Activated T-helper 17 cell treated with anti-CD3 and anti-CD28 coated beads, Interleukin-2, amount 50 U/mL, for 72 hours (primary cell): ENCODE measurements around the gene MT1G. TPM values are rescaled to one million over a fixed set of nuclear protein-coding genes. Genes with fewer than 3 reads are reported as not detected.
"Not testable (repeated sequence)": the region's sequence is repeated elsewhere in the genome, so short reads cannot be mapped to it uniquely, and the experiment has no call there.

ENCODE experiments used
- ATAC-seq: fragments of 150-1000 bp; cut with Tn5 transposase; replicated peaks from 2 replicates; pipeline ENCODE4 v1.10.0; 2021; ENCODE audit warnings: mild to moderate bottlenecking, moderate library complexity
- H3K27ac Mint-ChIP-seq: one replicate; pipeline ENCODE4 v1.8.0; 2022; ENCODE audit warnings: mixed read lengths
- H3K27me3 Mint-ChIP-seq: one replicate; pipeline ENCODE4 v1.8.0; 2022; ENCODE audit warnings: mixed read lengths
- H3K36me3 Mint-ChIP-seq: one replicate; pipeline ENCODE4 v1.8.0; 2022; ENCODE audit warnings: low read depth, mild to moderate bottlenecking, mixed read lengths
- H3K4me1 Mint-ChIP-seq: one replicate; pipeline ENCODE4 v1.8.0; 2022; ENCODE audit warnings: mixed read lengths
- H3K4me3 Mint-ChIP-seq: one replicate; pipeline ENCODE4 v1.8.0; 2022; ENCODE audit warnings: mild to moderate bottlenecking, mixed read lengths
- H3K9me3 Mint-ChIP-seq: one replicate; pipeline ENCODE4 v1.8.0; 2022; ENCODE audit warnings: mixed read lengths
- total RNA-seq, 2 donors: library from RNA; stranded (reverse); gene quantifications; one replicate each; pipeline ENCODE4 v1.2.3, GENCODE V29; 2022

Gene MT1G
- total RNA-seq, 2 donors from 2014 or later, result not detected

DNA sequence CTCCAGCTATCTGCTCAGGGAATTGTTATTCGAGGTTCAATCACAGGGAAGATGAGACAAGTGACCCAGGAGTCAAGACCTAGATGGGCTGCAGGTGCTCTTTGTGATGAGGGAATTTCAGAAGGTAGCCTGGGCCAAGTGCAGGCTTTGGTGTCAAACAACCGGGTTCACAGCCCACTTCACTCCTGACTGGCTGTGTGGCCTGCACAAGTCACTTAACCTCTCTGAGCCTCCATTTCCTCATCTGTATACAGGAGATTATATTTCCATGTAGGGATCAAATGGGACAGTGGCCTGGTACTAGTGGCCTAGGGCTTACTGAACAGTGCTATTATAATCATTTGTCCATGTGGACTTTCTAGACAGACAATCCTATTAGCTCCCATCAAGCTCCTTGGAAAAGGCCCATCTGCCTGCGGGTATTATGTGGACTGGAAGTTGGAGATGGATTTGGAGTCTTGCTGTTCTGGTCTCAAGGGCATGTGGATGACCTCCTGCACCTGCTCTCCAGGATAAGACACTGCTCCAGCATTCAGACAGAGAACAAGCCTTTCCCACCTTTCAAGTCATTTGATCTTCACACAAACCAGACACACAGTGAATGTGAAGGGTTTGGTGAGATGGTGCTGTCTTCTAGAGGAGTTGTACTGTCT, 11.3 kb upstream of the MT1G start:
- H3K27me3 Mint-ChIP-seq, result peaks cover 6% of the 10 kb centered on the region
- H3K9me3 Mint-ChIP-seq, result no peaks in the 10 kb centered on the region
- no peak for ATAC-seq
- no peaks in the 10 kb centered on the region for H3K36me3 Mint-ChIP-seq
- H3K4me1 Mint-ChIP-seq, result peaks cover 14% of the 10 kb centered on the region
- H3K4me3 Mint-ChIP-seq, result no peak overlapping the region
- H3K27ac Mint-ChIP-seq, result no peak overlapping the region

- H3K27me3 Mint-ChIP-seq, result peaks cover 6% of the 10 kb centered on the region
- no peaks in the 10 kb centered on the region for H3K9me3 Mint-ChIP-seq
- no peak for ATAC-seq
- no peak overlapping the region for H3K27ac Mint-ChIP-seq
- peaks cover 11% of the 10 kb centered on the region for H3K4me1 Mint-ChIP-seq
- H3K36me3 Mint-ChIP-seq, result no peaks in the 10 kb centered on the region
- no peak overlapping the region for H3K4me3 Mint-ChIP-seq
Observed at GRCh38 chr16:56677474-56677873, 9.6 kb upstream of the MT1G start.

DNA sequence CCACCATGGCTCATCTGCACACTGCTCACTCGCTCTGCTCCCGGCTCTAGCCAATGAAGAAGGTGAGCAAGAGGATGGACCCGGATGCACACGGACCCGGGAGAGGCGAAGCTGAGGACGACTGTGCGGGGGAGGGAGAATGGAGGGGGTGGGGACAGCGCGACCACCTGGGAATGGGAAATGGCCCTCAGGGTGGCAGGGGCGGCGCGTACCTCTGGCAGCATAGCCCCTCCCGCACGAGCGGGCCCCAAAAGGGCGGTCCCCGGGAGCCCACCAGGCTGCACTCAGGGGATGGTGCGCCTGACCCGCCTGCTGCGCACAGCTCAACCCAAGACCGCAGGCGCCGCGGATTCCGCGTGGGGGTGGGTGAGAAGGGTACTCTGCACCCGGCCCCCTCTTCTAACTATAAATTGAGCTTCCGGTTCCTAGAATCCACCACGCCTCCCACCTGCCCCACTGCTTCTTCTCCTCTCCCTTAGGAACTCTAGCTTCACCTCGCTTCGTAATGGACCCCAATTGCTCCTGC, 7.9 kb upstream of the MT1G start:
- no peak for ATAC-seq
- peak overlapping the region; percentile 58 for H3K4me3 Mint-ChIP-seq
- peaks cover 11% of the 10 kb centered on the region for H3K4me1 Mint-ChIP-seq
- H3K27ac Mint-ChIP-seq, result peak overlapping the region; percentile 39
- H3K27me3 Mint-ChIP-seq, result peaks cover 11% of the 10 kb centered on the region
- no peaks in the 10 kb centered on the region for H3K36me3 Mint-ChIP-seq
- no peaks in the 10 kb centered on the region for H3K9me3 Mint-ChIP-seq

- H3K4me3 Mint-ChIP-seq, H3K27ac Mint-ChIP-seq, H3K4me1 Mint-ChIP-seq, H3K36me3 Mint-ChIP-seq, ATAC-seq, H3K9me3 Mint-ChIP-seq: not testable (repeated sequence)
- peaks cover 19% of the 10 kb centered on the region for H3K27me3 Mint-ChIP-seq
Observed at GRCh38 chr16:56674570-56674969, 6.7 kb upstream of the MT1G start.

DNA sequence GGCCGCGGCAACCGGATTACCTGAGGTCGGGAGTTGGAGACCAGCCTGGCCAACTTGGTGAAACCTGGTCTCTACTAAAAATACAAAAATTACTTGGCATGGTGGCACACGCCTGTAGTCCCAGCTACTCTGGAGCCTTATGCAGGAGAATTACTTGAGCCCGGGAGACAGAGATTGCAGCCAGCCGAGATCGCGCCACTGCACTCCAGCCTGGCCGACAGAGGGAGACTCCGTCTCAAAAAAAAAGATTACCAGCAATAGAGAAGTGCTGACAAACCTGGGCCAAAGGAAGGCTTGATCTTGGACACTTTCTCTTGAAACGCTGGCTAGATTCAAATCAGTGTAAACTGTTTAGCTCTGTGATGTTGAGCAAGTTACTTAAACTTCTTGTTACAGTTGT, 6.1 kb upstream of the MT1G start:
- Mint-ChIP-seq H3K4me1 (peaks cover 8% of the 10 kb centered on the region), H3K4me3 (no peak overlapping the region), H3K27ac (no peak overlapping the region), H3K36me3 (peaks cover 1% of the 10 kb centered on the region), H3K9me3 (no peaks in the 10 kb centered on the region), H3K27me3 (peaks cover 24% of the 10 kb centered on the region)
- ATAC-seq, result no peak

DNA sequence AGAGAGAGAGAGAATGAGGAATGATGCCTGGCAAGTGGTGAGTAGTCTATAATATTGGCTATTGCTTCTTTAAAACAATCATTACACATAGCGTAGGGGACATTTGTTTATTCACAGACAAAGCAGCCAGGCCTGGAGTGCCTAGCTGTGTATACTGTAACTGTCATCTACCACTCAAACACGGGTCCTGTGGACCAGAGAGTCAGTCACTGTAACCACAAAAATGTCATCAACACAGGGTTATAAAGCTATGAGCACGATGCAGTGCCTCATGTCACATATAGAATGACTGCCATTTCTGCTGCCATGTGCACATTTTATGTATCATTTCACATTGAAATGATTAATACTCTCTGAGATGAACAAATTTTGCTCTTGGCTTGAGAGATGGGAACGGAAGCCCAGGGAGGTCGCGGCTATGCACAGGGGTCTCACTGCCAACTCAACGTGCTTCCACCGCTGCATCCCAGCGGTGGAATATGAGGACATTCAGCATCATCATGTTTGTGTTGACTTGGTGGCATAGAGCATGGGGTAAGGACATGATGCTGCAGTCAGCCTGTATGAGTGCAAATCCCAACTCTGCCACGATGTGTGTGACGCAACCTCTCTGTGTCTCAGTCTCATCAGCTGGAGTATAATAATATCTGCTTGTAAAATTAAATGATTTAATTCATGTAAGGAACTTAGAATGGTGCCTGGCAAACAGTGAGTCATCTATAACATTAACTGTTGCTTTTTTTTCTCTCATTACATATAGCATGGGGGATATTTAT, 5.1 kb upstream of the MT1G start:
- Mint-ChIP-seq H3K27ac (no peak overlapping the region), H3K36me3 (peaks cover 7% of the 10 kb centered on the region), H3K27me3 (peaks cover 32% of the 10 kb centered on the region), H3K4me3 (no peak overlapping the region), H3K9me3 (no peaks in the 10 kb centered on the region), H3K4me1 (peaks cover 15% of the 10 kb centered on the region)
- ATAC-seq, result peak; percentile 61

DNA sequence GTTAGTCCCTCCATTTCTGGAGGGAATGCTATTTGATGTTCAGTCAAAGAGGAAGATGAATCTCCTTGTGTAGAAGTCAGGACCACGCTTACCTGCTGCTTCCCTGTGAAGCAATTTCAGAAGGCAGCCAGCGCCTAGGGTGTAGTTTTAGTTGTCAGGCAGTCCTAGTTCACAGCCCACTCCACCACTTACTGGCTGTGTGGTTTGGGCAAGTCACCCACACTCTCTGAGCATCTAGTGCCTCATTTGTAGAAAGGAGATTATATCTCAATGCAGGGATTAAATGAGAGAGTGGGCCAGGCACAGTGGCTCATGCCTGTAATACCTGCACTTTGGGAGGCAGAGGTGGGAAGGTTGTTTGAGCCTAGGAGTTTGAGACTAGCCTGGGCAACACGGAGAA, 4.3 kb upstream of the MT1G start:
- ATAC-seq, result peak; percentile 38
- peaks cover 15% of the 10 kb centered on the region for H3K4me1 Mint-ChIP-seq
- not testable (repeated sequence) for H3K27ac Mint-ChIP-seq, H3K4me3 Mint-ChIP-seq, H3K9me3 Mint-ChIP-seq, H3K36me3 Mint-ChIP-seq
- H3K27me3 Mint-ChIP-seq, result peaks cover 39% of the 10 kb centered on the region

DNA sequence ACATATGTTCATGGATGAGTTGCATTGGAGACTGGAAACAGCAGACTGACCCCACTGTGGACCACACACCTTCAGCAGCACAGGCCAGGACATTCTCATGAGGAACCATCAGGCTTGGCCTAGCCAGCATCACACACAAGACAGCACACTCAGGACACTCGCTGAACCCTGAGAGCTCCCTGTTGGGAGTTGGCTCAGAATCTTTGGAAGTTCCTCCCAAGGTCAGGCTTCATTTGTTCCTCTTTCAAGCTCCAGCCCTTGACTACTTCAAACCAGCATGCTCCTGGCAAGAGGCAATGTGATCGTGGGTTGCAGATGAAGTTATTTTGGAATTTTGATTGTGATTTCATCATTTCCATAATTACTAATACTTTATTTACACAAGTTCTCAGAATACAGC, 3.8 kb upstream of the MT1G start:
- H3K9me3 Mint-ChIP-seq, ATAC-seq, H3K27ac Mint-ChIP-seq, H3K4me3 Mint-ChIP-seq, H3K36me3 Mint-ChIP-seq: not testable (repeated sequence)
- Mint-ChIP-seq H3K4me1 (peaks cover 15% of the 10 kb centered on the region), H3K27me3 (peaks cover 39% of the 10 kb centered on the region)

DNA sequence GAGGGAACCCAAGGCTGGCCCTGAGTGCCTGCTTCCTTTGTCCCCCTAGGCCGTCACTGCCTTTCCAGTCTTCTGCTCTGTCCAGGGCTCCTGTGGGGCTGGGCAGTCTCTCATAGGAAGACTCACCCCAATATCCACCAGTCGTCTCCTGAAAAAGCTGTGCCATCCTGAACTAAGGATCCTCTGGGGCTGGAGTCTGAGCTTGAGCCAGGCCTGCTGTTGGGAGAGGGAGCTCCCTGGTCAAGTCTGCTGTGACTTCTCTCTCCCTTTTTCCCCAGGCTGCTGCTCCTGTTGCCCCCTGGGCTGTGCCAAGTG, 2.7 kb upstream of the MT1G start:
- Mint-ChIP-seq H3K36me3 (peaks cover 17% of the 10 kb centered on the region), H3K4me3 (no peak overlapping the region)
- ATAC-seq, result no peak

DNA sequence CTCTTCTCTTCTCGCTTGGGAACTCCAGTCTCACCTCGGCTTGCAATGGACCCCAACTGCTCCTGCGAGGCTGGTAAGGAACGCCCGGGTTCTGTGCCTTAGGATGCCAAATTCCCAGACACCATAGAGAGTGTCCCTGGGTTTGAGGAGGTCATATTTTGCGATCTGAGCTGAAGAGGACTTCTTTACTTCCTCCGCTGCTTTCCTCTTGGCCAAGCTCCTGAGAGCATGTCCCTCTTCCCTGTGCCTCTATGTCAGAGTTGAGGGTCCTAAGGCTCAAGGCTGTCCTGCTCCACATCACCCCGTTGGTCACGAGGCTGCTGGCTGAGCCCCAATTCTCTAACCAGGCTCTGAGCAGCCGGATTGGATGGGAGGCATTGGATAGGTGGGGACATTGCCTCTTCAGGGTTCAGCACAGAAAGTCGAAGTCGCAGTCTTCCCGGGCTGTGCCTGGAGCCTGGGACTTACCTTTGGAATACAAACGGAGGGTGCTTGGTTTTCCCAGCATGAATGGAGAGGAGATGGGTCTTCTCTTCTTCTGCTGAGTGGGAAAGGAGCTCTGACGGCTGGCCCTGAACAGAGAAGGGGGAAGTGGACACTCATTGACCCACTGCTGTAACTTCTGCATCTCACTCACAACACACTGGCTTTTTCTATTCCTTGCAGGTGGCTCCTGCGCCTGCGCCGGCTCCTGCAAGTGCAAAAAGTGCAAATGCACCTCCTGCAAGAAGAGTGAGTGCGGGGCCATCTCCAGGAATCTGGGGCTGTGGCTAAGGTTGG, 2.2 kb upstream of the MT1G start:
- Mint-ChIP-seq H3K9me3 (no peaks in the 10 kb centered on the region), H3K36me3 (peaks cover 21% of the 10 kb centered on the region), H3K27me3 (peaks cover 37% of the 10 kb centered on the region), H3K4me1 (peaks cover 10% of the 10 kb centered on the region), H3K27ac (no peak overlapping the region), H3K4me3 (no peak overlapping the region)
- ATAC-seq, result no peak

More for the DNA sequence above, 2.7 kb upstream of the MT1G start:
- Mint-ChIP-seq H3K4me1 (peaks cover 15% of the 10 kb centered on the region), H3K27me3 (peaks cover 42% of the 10 kb centered on the region), H3K9me3 (no peaks in the 10 kb centered on the region), H3K27ac (no peak overlapping the region)

DNA sequence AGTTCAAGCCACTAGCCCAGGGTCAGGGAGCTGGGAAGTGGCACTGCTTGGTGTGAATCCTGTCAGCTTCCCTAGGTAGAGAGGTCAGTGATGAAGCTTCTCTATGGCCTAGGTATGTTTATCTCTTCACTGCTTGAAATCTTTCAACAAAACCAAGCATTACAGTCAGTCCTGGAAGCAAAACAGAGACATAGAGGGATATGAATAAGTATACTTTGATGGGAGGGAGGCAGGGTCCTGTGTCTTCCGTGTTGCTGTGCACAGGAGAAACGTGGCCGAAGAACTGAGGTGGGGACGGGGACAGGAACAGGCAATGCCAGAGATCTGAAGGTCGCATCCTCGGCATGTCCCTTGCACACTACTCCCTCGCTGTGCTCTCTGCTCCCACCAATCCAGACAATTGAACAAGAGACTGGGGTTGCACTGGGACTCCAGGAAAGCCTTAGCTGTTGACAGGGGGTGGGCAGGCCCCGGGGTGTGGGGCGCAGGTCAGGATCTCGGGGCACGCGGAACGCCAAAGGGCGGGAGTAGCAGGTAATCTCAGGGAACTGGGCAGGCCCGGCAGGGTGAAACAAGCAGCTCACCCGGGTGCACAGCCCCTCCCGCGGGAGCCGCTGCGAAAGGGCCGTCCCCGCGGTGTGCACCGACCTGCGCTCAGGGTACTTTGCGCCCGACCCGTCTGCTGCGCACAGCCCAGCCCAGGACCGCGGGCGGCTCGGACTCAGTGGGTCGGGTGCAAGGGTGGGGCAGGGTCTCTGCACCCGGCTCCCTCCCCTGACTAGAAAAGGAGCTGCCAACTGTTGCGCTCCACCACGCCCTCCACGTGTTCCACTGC, 1.4 kb upstream of the MT1G start, which contains the start of gene MT1H:
MT1H (plus strand) TSS at position 810 of the 835 bp plus-strand sequence. CDS start 71 bp downstream, outside the sequence.
- Mint-ChIP-seq H3K27me3 (peaks cover 37% of the 10 kb centered on the region), H3K27ac (no peak within 1 kb of the TSS)

DNA sequence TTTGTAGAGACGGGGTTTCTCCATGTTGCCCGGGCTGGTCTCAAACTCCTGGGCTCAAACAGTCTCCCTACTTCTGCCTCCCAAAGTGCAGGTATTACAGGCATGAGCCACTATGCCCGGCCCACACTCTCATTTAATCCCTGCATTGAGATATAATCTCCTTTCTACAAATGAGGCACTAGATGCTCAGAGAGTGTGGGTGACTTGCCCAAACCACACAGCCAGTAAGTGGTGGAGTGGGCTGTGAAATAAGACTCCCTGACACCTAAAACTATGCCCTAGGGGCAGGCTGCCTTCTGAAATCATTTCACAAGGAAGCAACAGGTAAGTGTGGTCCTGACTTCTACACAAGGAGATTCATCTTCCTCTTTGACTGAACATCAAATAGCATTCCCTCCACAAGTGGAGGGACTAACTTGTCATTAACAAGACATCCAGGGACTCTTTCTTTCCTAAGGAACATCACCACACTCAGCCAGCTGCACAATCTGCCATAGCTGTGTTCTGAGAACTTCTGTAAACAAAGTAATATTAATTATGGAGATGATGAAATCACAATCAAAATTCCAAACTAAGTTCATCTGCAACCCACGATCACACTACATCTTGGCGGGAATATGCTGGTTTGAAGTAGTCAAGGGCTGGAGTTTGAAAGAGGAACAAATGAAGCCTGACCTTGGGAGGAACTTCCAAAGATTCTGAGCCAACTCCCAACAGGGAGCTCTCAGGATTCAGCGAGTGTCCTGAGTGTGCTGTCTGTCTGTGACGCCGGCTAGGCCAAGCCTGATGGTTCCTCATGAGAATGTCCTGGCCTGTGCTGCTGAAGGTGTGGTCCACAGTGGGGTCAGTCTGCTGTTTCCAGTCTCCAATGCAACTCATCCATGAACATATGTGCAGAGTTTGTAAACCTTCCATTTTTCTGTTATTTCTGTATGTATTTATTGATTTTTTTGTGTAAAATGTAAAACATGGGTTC, 2.3 kb downstream of the MT1G start:
- H3K9me3 Mint-ChIP-seq, ATAC-seq, H3K27ac Mint-ChIP-seq, H3K4me3 Mint-ChIP-seq: not testable (repeated sequence)
- peaks cover 33% of the 10 kb centered on the region for H3K27me3 Mint-ChIP-seq
- H3K4me1 Mint-ChIP-seq, result peaks cover 18% of the 10 kb centered on the region
- H3K36me3 Mint-ChIP-seq, result peaks cover 28% of the 10 kb centered on the region

More for the DNA sequence above, 1.4 kb upstream of the MT1G start, which contains the start of gene MT1H:
- ATAC-seq, result no peak
- peak within 1 kb of the TSS; percentile 20 for H3K4me3 Mint-ChIP-seq
- H3K4me1 Mint-ChIP-seq, result peaks cover 8% of the 10 kb centered on the region
- H3K9me3 Mint-ChIP-seq, result no peaks in the 10 kb centered on the region
- H3K36me3 Mint-ChIP-seq, result peaks cover 28% of the 10 kb centered on the region

DNA sequence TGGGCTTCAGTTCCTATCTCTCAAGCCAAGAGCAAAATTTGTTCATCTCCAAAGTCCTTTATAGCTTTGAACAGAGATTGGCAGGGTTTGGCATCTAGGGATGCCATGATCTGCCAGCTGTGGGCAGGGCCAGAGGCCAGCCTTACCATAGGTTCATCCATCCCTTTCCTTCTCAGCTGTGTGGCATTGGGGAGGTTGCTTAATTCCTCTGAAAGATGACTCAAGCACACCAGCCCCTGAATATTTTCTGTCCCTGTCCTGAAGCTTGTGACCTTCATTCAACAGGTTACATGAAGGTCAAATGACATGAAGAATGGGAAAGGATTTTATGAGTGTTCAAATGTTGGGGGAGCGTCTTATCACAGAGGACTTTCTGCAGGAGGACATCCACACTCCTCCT, 3.4 kb downstream of the MT1G start:
- no peaks in the 10 kb centered on the region for H3K9me3 Mint-ChIP-seq
- H3K4me3 Mint-ChIP-seq, result no peak overlapping the region
- H3K36me3 Mint-ChIP-seq, result peaks cover 28% of the 10 kb centered on the region
- peaks cover 27% of the 10 kb centered on the region for H3K27me3 Mint-ChIP-seq
- H3K27ac Mint-ChIP-seq, result no peak overlapping the region
- H3K4me1 Mint-ChIP-seq, result peaks cover 18% of the 10 kb centered on the region
- ATAC-seq, result no peak
